Common myeloid progenitor, CD34-positive (primary cell): ENCODE measurements around the gene CDHR5.

Experiments
- CTCF ChIA-PET: fragments of 350-600 bp; sonication (Branson Sonifier 250); formaldehyde crosslinking; loops from one replicate; lab custom pipeline; 2021; ENCODE audit warnings: antibody characterized with exemption; lab: Charles Lee
- POLR2A ChIA-PET: fragments of 350-600 bp; sonication (Branson Sonifier 250); formaldehyde crosslinking; loops from one replicate; lab custom pipeline; 2021; ENCODE audit warnings: antibody characterized with exemption; lab: Charles Lee
- DNase-seq, 3 donors: peaks; one replicate each; pipeline versions ENCODE4 v3.0.0 to v3.0.0-alpha.2; 2013
- H3K27ac ChIP-seq, 2 experiments: 1 replicate in 1 of 2; 2 replicates in 1 of 2; pipeline ENCODE4 v1.7.0; 2013; ENCODE audit warnings: inconsistent platforms in 2 of 2, low read length in 2 of 2, mild to moderate bottlenecking in 2 of 2, low read depth in 1 of 2, moderate library complexity in 1 of 2; ENCODE audit not compliant: severe bottlenecking in 2 of 2, insufficient read depth in 1 of 2, poor library complexity in 1 of 2
- H3K27me3 ChIP-seq, 5 experiments: replicated peaks in 2 of 5; 1 replicate in 3 of 5; 2 replicates in 2 of 5; pipeline versions ENCODE4 v1.6.1 to v1.7.0; 2013; ENCODE audit warnings: low read length in 4 of 5, mild to moderate bottlenecking in 2 of 5, moderate library complexity in 2 of 5, inconsistent platforms in 1 of 5; ENCODE audit not compliant: insufficient read depth in 5 of 5, control insufficient read depth in 4 of 5
- H3K36me3 ChIP-seq, 4 experiments: 1 replicate in 2 of 4; 2 replicates in 2 of 4; pipeline versions ENCODE4 v1.6.1 to v1.7.0; 2013; ENCODE audit warnings: low read length in 3 of 4, control low read depth in 1 of 4, mild to moderate bottlenecking in 1 of 4; ENCODE audit not compliant: control insufficient read depth in 4 of 4, insufficient read depth in 4 of 4
- H3K4me1 ChIP-seq, 4 experiments: 1 replicate in 3 of 4; 2 replicates in 1 of 4; pipeline versions ENCODE4 v1.6.1 to v1.7.1; 2013; ENCODE audit warnings: low read length in 3 of 4, mild to moderate bottlenecking in 3 of 4, control low read depth in 1 of 4, inconsistent platforms in 1 of 4, moderate library complexity in 1 of 4; ENCODE audit not compliant: control insufficient read depth in 4 of 4, insufficient read depth in 4 of 4; ENCODE audit errors: control extremely low read depth in 1 of 4
- H3K4me3 ChIP-seq, 7 experiments: 1 replicate in 4 of 7; 2 replicates in 3 of 7; pipeline versions ENCODE4 v1.5.1 to v1.7.0; 2013; ENCODE audit warnings: mild to moderate bottlenecking in 7 of 7, low read length in 6 of 7, moderate library complexity in 6 of 7, inconsistent platforms in 2 of 7, low read depth in 2 of 7, control low read depth in 1 of 7; ENCODE audit not compliant: insufficient read depth in 4 of 7, control insufficient read depth in 1 of 7; ENCODE audit errors: extremely low read depth in 1 of 7
- H3K9me3 ChIP-seq, 5 experiments: 1 replicate in 4 of 5; 2 replicates in 1 of 5; pipeline versions ENCODE4 v1.6.1 to v1.7.1; 2013; ENCODE audit warnings: low read length in 4 of 5, mild to moderate bottlenecking in 2 of 5, inconsistent platforms in 1 of 5, low read depth in 1 of 5, moderate library complexity in 1 of 5; ENCODE audit not compliant: control insufficient read depth in 4 of 5, insufficient read depth in 2 of 5; ENCODE audit errors: control extremely low read depth in 1 of 5
- WGBS: methylation state at CpG from one replicate; pipeline ENCODE4 v1.1.5; 2013; ENCODE audit not compliant: insufficient coverage; 5-methylcytosine and 5-hydroxymethylcytosine counted together

Gene CDHR5

GRCh38 chr11:614021-614622 lies 10.6 kb downstream of the CDHR5 start:
- Histone ChIP-seq H3K27ac (peak overlapping the region in 1 of 2 experiments; percentile 14), H3K36me3 (peaks cover 5 to 57% (median 36%) of the 10 kb centered on the region in 4 experiments), H3K4me3 (peak overlapping the region in 1 of 7 experiments; percentile 11), H3K9me3 (no peaks in the 10 kb centered on the region), H3K27me3 (no peaks in the 10 kb centered on the region), H3K4me1 (peaks cover 0 to 31% (median 23%) of the 10 kb centered on the region in 4 experiments)
- WGBS: 95% methylated on average over 8 of the region's 14 CpGs
- no peak for DNase-seq
- CTCF ChIA-PET: interaction anchor here (0.5 to 2.1 kb wide), 4 partner anchors 10 to 67 kb away, joined by 3 to 5 read pairs (median 3); no protein-coding TSS in a partner anchor
- POLR2A ChIA-PET: no interaction called here

DNA sequence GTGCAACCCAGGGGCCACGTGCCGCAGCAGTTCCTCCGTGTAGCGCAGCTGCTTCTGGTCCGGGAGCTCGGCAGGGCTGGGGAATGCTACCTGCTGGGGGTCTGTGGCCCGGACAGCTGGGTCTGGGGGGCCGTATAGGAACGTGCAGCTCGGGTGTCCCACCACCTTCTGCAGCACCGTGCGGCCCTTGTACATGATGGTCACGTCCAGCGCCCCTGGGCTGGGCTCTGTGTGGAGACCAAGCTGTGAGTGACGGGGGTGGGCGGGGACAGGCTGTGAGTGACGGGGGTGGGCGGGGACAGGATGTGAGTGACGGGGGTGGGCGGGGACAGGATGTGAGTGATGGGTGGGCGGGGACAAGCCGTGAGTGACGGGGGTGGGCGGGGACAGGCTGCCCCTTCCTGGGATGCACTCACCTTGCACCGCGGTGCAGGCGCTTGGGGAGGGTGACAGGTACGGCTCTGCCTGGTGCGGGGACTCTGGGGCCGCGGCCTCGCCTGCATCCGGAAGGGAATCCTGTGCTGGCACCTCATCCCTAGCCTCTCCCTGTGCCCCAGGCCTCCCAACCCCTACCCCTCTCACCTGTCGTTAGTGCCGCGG lies 11.3 kb downstream of the CDHR5 start:
- WGBS: 94% methylated on average over 21 of the region's 36 CpGs
- Histone ChIP-seq H3K36me3 (peaks cover 5 to 59% (median 42%) of the 10 kb centered on the region in 4 experiments), H3K27ac (peak overlapping the region in 1 of 2 experiments; percentile 49), H3K4me1 (peaks cover 0 to 31% (median 23%) of the 10 kb centered on the region in 4 experiments), H3K4me3 (no peak overlapping the region), H3K9me3 (no peaks in the 10 kb centered on the region), H3K27me3 (no peaks in the 10 kb centered on the region)
- ChIA-PET POLR2A (interaction anchor here (1.0 kb wide), 1 partner anchor 26 kb away, joined by 3 read pairs; no protein-coding TSS in a partner anchor), CTCF (interaction anchor here (1.1 to 2.1 kb wide), 3 partner anchors 9 to 57 kb away, joined by 3 to 8 read pairs (median 5); no protein-coding TSS in a partner anchor)
- DNase-seq: peak; percentile 42 to 75 (median 50)

GRCh38 chr11:612961-613300 lies 11.8 kb downstream of the CDHR5 start:
- no peak for DNase-seq
- ChIA-PET POLR2A (interaction anchor here (1.0 kb wide), 1 partner anchor 26 kb away, joined by 3 read pairs; no protein-coding TSS in a partner anchor), CTCF (interaction anchor here (1.8 to 2.1 kb wide), 2 partner anchors 17 to 57 kb away, joined by 5 to 8 read pairs; no protein-coding TSS in a partner anchor)
- Histone ChIP-seq H3K36me3 (peaks cover 5 to 59% (median 45%) of the 10 kb centered on the region in 4 experiments), H3K4me1 (peaks cover 0 to 31% (median 23%) of the 10 kb centered on the region in 4 experiments), H3K27ac (peak overlapping the region in 1 of 2 experiments; percentile 49), H3K9me3 (no peaks in the 10 kb centered on the region), H3K4me3 (no peak overlapping the region), H3K27me3 (no peaks in the 10 kb centered on the region)
- 91% methylated on average over 6 of the region's 10 CpGs for WGBS

- Histone ChIP-seq H3K36me3 (peaks cover 5 to 63% (median 48%) of the 10 kb centered on the region in 4 experiments), H3K27ac (peak overlapping the region in 1 of 2 experiments; percentile 49), H3K27me3 (no peaks in the 10 kb centered on the region), H3K9me3 (no peaks in the 10 kb centered on the region), H3K4me3 (no peak overlapping the region), H3K4me1 (peaks cover 0 to 31% (median 23%) of the 10 kb centered on the region in 4 experiments)
- CTCF ChIA-PET: interaction anchor here (0.7 to 2.1 kb wide), 5 partner anchors 16 to 56 kb away, joined by 3 to 8 read pairs (median 5); no protein-coding TSS in a partner anchor
- POLR2A ChIA-PET: interaction anchor here (1.0 kb wide), 1 partner anchor 25 kb away, joined by 3 read pairs; no protein-coding TSS in a partner anchor
- peak; percentile 39 to 60 (median 50) for DNase-seq
- WGBS: 96% methylated on average over 18 of the region's 27 CpGs
These were observed 12.4 kb downstream of the CDHR5 start for GRCh38 chr11:612201-612960.

- 96% methylated on average over 36 of the region's 49 CpGs for WGBS
- no peak for DNase-seq
- CTCF ChIA-PET: interaction anchor here (1.0 to 2.1 kb wide), 4 partner anchors 15 to 55 kb away, joined by 3 to 8 read pairs (median 5); no protein-coding TSS in a partner anchor
- no peaks in the 10 kb centered on the region for H3K27me3 ChIP-seq
- POLR2A ChIA-PET: interaction anchor here (0.6 to 0.9 kb wide), 2 partner anchors 10 to 22 kb away, joined by 7 to 10 read pairs; no protein-coding TSS in a partner anchor
- H3K9me3 ChIP-seq: no peaks in the 10 kb centered on the region
- H3K4me1 ChIP-seq: peaks cover 0 to 21% (median 13%) of the 10 kb centered on the region in 4 experiments
- peaks cover 5 to 74% (median 58%) of the 10 kb centered on the region in 4 experiments for H3K36me3 ChIP-seq
- H3K4me3 ChIP-seq: no peak overlapping the region
- no peak overlapping the region for H3K27ac ChIP-seq
These were observed 13.5 kb downstream of the CDHR5 start for GRCh38 chr11:611001-611996.
